ENCODE results near the gene TXNRD2. TPM values are rescaled to one million over a fixed set of nuclear protein-coding genes. Genes with fewer than 3 reads are reported as not detected.
A peak's percentile ranks its signal among the peaks of the same experiment; 100 is the strongest.

TXNRD2 gene
- total RNA-seq, 1 donor from 2014 or later: 0.19 TPM

GRCh38 chr22:19905347-19906276 is 36.0 kb downstream of the TXNRD2 start:
- Mint-ChIP-seq H3K27me3 (ENCODE audit: insufficient read depth, low read depth) (peaks cover 13% of the 10 kb centered on the region), H3K9me3 (no peaks in the 10 kb centered on the region), H3K4me3 (no peak overlapping the region), H3K36me3 (no peaks in the 10 kb centered on the region), H3K4me1 (peaks cover 47% of the 10 kb centered on the region), H3K27ac (no peak overlapping the region)
- Histone ChIP-seq H3K36me3 (no peaks in the 10 kb centered on the region), H4K20me1 (ENCODE audit: low read depth) (no peaks in the 10 kb centered on the region), H3K27me3 (no peaks in the 10 kb centered on the region), H3K4me2 (no peak overlapping the region), H3K4me1 (peaks cover 19% of the 10 kb centered on the region), H3K9ac (no peak overlapping the region), H3K9me3 (ENCODE audit: low read depth) (no peaks in the 10 kb centered on the region), H3F3A (ENCODE audit: low read depth) (peaks cover 8% of the 10 kb centered on the region), H2AFZ (replicated peaks) (no peak overlapping the region), H3K4me3 (no peak overlapping the region), H3K27ac (no peak overlapping the region), H3K79me2 (ENCODE audit: low read depth) (no peaks in the 10 kb centered on the region)
- TF ChIP-seq EZH2phosphoT487 (IDR thresholded peaks at IDR 0.05): no peak
- no peak for TF ChIP-seq CTCF (IDR thresholded peaks at IDR 0.05)
- no peak for TF ChIP-seq EZH2 (IDR thresholded peaks at IDR 0.05)
- DNase-seq (ENCODE audit: low spot score): no peak

GRCh38 chr22:19904935-19905334 is 36.7 kb downstream of the TXNRD2 start:
- peaks cover 8% of the 10 kb centered on the region for H3F3A ChIP-seq (ENCODE audit: low read depth)
- H3K27me3 ChIP-seq: no peaks in the 10 kb centered on the region
- peaks cover 51% of the 10 kb centered on the region for H3K4me1 Mint-ChIP-seq
- peaks cover 19% of the 10 kb centered on the region for H3K4me1 ChIP-seq
- H3K27me3 Mint-ChIP-seq (ENCODE audit: insufficient read depth, low read depth): peaks cover 13% of the 10 kb centered on the region
- H3K9ac ChIP-seq: no peak overlapping the region
- H3K4me3 Mint-ChIP-seq: no peak overlapping the region
- H3K27ac Mint-ChIP-seq: no peak overlapping the region
- H3K9me3 Mint-ChIP-seq: no peaks in the 10 kb centered on the region
- H3K9me3 ChIP-seq (ENCODE audit: low read depth): no peaks in the 10 kb centered on the region
- DNase-seq (ENCODE audit: low spot score): no peak
- no peak overlapping the region for H3K4me3 ChIP-seq
- TF ChIP-seq EZH2phosphoT487 (IDR thresholded peaks at IDR 0.05): no peak
- TF ChIP-seq EZH2 (IDR thresholded peaks at IDR 0.05): no peak
- TF ChIP-seq CTCF (IDR thresholded peaks at IDR 0.05): no peak
- H3K27ac ChIP-seq: no peak overlapping the region
- H3K36me3 Mint-ChIP-seq: no peaks in the 10 kb centered on the region
- no peak overlapping the region for H3K4me2 ChIP-seq
- H3K36me3 ChIP-seq: no peaks in the 10 kb centered on the region
- H3K79me2 ChIP-seq (ENCODE audit: low read depth): no peaks in the 10 kb centered on the region
- no peak overlapping the region for H2AFZ ChIP-seq (replicated peaks)
- no peaks in the 10 kb centered on the region for H4K20me1 ChIP-seq (ENCODE audit: low read depth)

- no peak overlapping the region for H3K27ac ChIP-seq
- H2AFZ ChIP-seq (replicated peaks): no peak overlapping the region
- H3K27me3 ChIP-seq: no peaks in the 10 kb centered on the region
- Mint-ChIP-seq H3K9me3 (no peaks in the 10 kb centered on the region), H3K4me3 (peak overlapping the region; percentile 20), H3K36me3 (no peaks in the 10 kb centered on the region), H3K27ac (peak overlapping the region; percentile 66), H3K4me1 (peaks cover 51% of the 10 kb centered on the region), H3K27me3 (ENCODE audit: insufficient read depth, low read depth) (peaks cover 13% of the 10 kb centered on the region)
- H4K20me1 ChIP-seq (ENCODE audit: low read depth): no peaks in the 10 kb centered on the region
- H3K4me1 ChIP-seq: peaks cover 19% of the 10 kb centered on the region
- TF ChIP-seq EZH2 (IDR thresholded peaks at IDR 0.05) (no peak), CTCF (IDR thresholded peaks at IDR 0.05) (no peak), EZH2phosphoT487 (IDR thresholded peaks at IDR 0.05) (no peak)
- no peak for DNase-seq (ENCODE audit: low spot score)
- peaks cover 8% of the 10 kb centered on the region for H3F3A ChIP-seq (ENCODE audit: low read depth)
- no peak overlapping the region for H3K9ac ChIP-seq
- H3K9me3 ChIP-seq (ENCODE audit: low read depth): no peaks in the 10 kb centered on the region
- H3K4me3 ChIP-seq: no peak overlapping the region
- no peak overlapping the region for H3K4me2 ChIP-seq
- no peaks in the 10 kb centered on the region for H3K79me2 ChIP-seq (ENCODE audit: low read depth)
- H3K36me3 ChIP-seq: no peaks in the 10 kb centered on the region
Measured at GRCh38 chr22:19904174-19904856, 37.3 kb downstream of the TXNRD2 start.
